Neural cell (in vitro differentiated cells): Measurements from ENCODE around the gene ABAT.

Source experiments
- CTCF ChIP-seq: fragments of 450-650 bp; IDR thresholded peaks from 2 replicates; pipeline ENCODE4 v1.5.1; 2014; ENCODE audit warnings: antibody characterized with exemption, mild to moderate bottlenecking, moderate library complexity; ENCODE audit not compliant: poor library complexity, severe bottlenecking
- EP300 ChIP-seq: fragments of 450-650 bp; conservative IDR thresholded peaks from 2 replicates; pipeline ENCODE4 v1.6.1; 2014; ENCODE audit warnings: antibody characterized with exemption, mild to moderate bottlenecking, moderate library complexity; ENCODE audit not compliant: poor library complexity, severe bottlenecking
- EZH2 ChIP-seq: fragments of 200-600, 300-800 bp; shearing (Covaris generic), sonication (generic); IDR thresholded peaks from 2 replicates; pipeline ENCODE4 v1.6.1; 2014; ENCODE audit warnings: antibody characterized with exemption, low read length, borderline replicate concordance, mild to moderate bottlenecking; ENCODE audit not compliant: insufficient read depth, poor library complexity, severe bottlenecking
- MXI1 ChIP-seq: fragments of 450-650 bp; conservative IDR thresholded peaks from 2 replicates; pipeline ENCODE4 v1.6.1; 2014; ENCODE audit warnings: antibody characterized with exemption, mild to moderate bottlenecking; ENCODE audit not compliant: poor library complexity, severe bottlenecking
- POLR2AphosphoS5 ChIP-seq: IDR thresholded peaks from 2 replicates; pipeline ENCODE4 v1.6.1; 2012
- RAD21 ChIP-seq: fragments of 450-650 bp; conservative IDR thresholded peaks from 2 replicates; pipeline ENCODE4 v1.6.1; 2014; ENCODE audit warnings: antibody characterized with exemption, mild to moderate bottlenecking, moderate library complexity
- REST ChIP-seq: IDR thresholded peaks from 2 replicates; pipeline ENCODE4 v1.6.1; 2012; ENCODE audit warnings: borderline replicate concordance
- SMC3 ChIP-seq: fragments of 450-650 bp; conservative IDR thresholded peaks from 2 replicates; pipeline ENCODE4 v1.6.1; 2014; ENCODE audit warnings: antibody characterized with exemption, mild to moderate bottlenecking, moderate library complexity; ENCODE audit not compliant: poor library complexity
- TAF1 ChIP-seq: IDR thresholded peaks from 2 replicates; pipeline ENCODE4 v1.6.1; 2012; ENCODE audit warnings: low read depth

GRCh38 chr16:8818504-8819270 lies 144.3 kb downstream of the ABAT start:
- TF ChIP-seq CTCF (no peak), POLR2AphosphoS5 (no peak), EZH2 (no peak), SMC3 (no peak), RAD21 (no peak), TAF1 (no peak), EP300 (no peak), REST (no peak), MXI1 (no peak)
